SK-N-SH (cell line): ENCODE data around the gene DENND2C. TPM values are rescaled to one million over a fixed set of nuclear protein-coding genes. Genes with fewer than 3 reads are reported as not detected.

Source experiments
- CTCF ChIA-PET: fragments of 300-600, 350-600 bp; formaldehyde crosslinking; extraction: SDS; loops from one replicate; lab custom pipeline; 2021; lab: Yijun Ruan, JAX
- POLR2A ChIA-PET: fragments of 350-600 bp; sonication (Branson Sonifier 250); formaldehyde crosslinking; extraction: SDS; loops from one replicate; lab custom pipeline; 2020; ENCODE audit warnings: antibody characterized with exemption, inconsistent platforms; lab: Yijun Ruan, JAX
- DNase-seq: peaks from one replicate; pipeline ENCODE4 v3.0.0; 2012
- H2AFZ ChIP-seq: fragments of 200-600 bp; sonication (generic); 2 replicates; pipeline ENCODE4 v1.8.1; 2016; ENCODE audit warnings: antibody characterized with exemption, mild to moderate bottlenecking, low read depth
- H3F3A ChIP-seq: fragments of 200-600 bp; sonication (generic); replicated peaks from 2 replicates; pipeline ENCODE3; 2016; ENCODE audit warnings: antibody characterized with exemption, mild to moderate bottlenecking; ENCODE audit not compliant: insufficient read depth
- H3K27ac ChIP-seq, 2 experiments: fragments of 200-500 bp in 1 of 2; fragments of 200-600 bp in 1 of 2; sonication (Bioruptor generic) in 1 of 2; sonication (generic), shearing (Covaris generic) in 1 of 2; 2 replicates each; pipeline versions ENCODE4 v1.5.1 to v1.6.1; 2014 to 2016; ENCODE audit warnings: low read depth in 2 of 2, inconsistent platforms in 1 of 2, low read length in 1 of 2, mild to moderate bottlenecking in 1 of 2, mixed read lengths in 1 of 2
- H3K27me3 ChIP-seq: fragments of 200-600 bp; sonication (generic), shearing (Covaris generic); 2 replicates; pipeline ENCODE4 v1.6.1; 2016; ENCODE audit warnings: mixed run types; ENCODE audit not compliant: insufficient read depth
- H3K36me3 ChIP-seq, 2 experiments: fragments of 200-500 bp in 1 of 2; fragments of 200-600 bp in 1 of 2; sonication (Bioruptor generic) in 1 of 2; sonication (generic) in 1 of 2; replicated peaks in 1 of 2; 2 replicates each; pipeline versions ENCODE3 to v1.5.1; 2014 to 2016; ENCODE audit warnings: low read length in 1 of 2, mild to moderate bottlenecking in 1 of 2; ENCODE audit not compliant: insufficient read depth in 2 of 2, control insufficient read depth in 1 of 2
- H3K4me1 ChIP-seq, 2 experiments: fragments of 200-500 bp in 1 of 2; fragments of 200-600 bp in 1 of 2; sonication (Bioruptor generic) in 1 of 2; sonication (generic), shearing (Covaris generic) in 1 of 2; 2 replicates each; pipeline versions ENCODE4 v1.5.1 to v1.6.1; 2014 to 2016; ENCODE audit warnings: low read depth in 1 of 2, low read length in 1 of 2, mixed run types in 1 of 2; ENCODE audit not compliant: insufficient read depth in 2 of 2, control insufficient read depth in 1 of 2
- H3K4me2 ChIP-seq: fragments of 200-600 bp; sonication (generic), shearing (Covaris generic); 2 replicates; pipeline ENCODE4 v1.6.1; 2017; ENCODE audit warnings: mixed run types
- H3K4me3 ChIP-seq, 2 experiments: fragments of 200-500 bp in 1 of 2; fragments of 200-600 bp in 1 of 2; sonication (Bioruptor generic) in 1 of 2; sonication (generic), shearing (Covaris generic) in 1 of 2; 2 replicates each; pipeline versions ENCODE4 v1.5.1 to v1.8.1; 2014 to 2016; ENCODE audit warnings: low read depth in 2 of 2, inconsistent platforms in 1 of 2, low read length in 1 of 2, mild to moderate bottlenecking in 1 of 2, mixed read lengths in 1 of 2, moderate library complexity in 1 of 2
- H3K79me2 ChIP-seq: fragments of 200-600 bp; sonication (generic); 2 replicates; pipeline ENCODE4 v1.8.1; 2017; ENCODE audit warnings: mild to moderate bottlenecking; ENCODE audit not compliant: insufficient read depth
- H3K9ac ChIP-seq: fragments of 200-600 bp; sonication (generic); 2 replicates; pipeline ENCODE4 v1.6.1; 2017; ENCODE audit warnings: mixed run types
- H3K9me2 ChIP-seq: fragments of 200-600 bp; sonication (generic); 2 replicates; pipeline ENCODE4 v1.6.1; 2017; ENCODE audit warnings: mixed run types
- H3K9me3 ChIP-seq: fragments of 200-600 bp; sonication (generic); 2 replicates; pipeline ENCODE4 v1.6.1; 2017; ENCODE audit warnings: mixed run types, mild to moderate bottlenecking, moderate library complexity
- H4K20me1 ChIP-seq: fragments of 200-600 bp; sonication (generic); 2 replicates; pipeline ENCODE4 v1.6.1; 2017; ENCODE audit warnings: mild to moderate bottlenecking, mixed run types; ENCODE audit not compliant: insufficient read depth
- CTCF ChIP-seq: fragments of 200-600 bp; sonication (generic); IDR thresholded peaks from 2 replicates; pipeline ENCODE4 v1.6.1; 2017; ENCODE audit warnings: antibody characterized with exemption, mild to moderate bottlenecking, moderate library complexity
- EP300 ChIP-seq, 2 experiments: IDR thresholded peaks; 2 replicates each; pipeline versions ENCODE4 v1.4.0 to v1.6.1; 2012; ENCODE audit warnings: borderline replicate concordance in 1 of 2, low read depth in 1 of 2, low read length in 1 of 2
- FOSL2 ChIP-seq: IDR thresholded peaks from 2 replicates; pipeline ENCODE4 v1.4.0; 2012; ENCODE audit warnings: low read depth, mild to moderate bottlenecking, moderate library complexity, borderline replicate concordance
- FOXJ3 ChIP-seq: sonication (generic); formaldehyde crosslinking; IDR thresholded peaks from 2 replicates; pipeline ENCODE4 v1.5.1; 2020; ENCODE audit warnings: mild to moderate bottlenecking, missing genetic modification reagents
- FOXM1 ChIP-seq: IDR thresholded peaks from 2 replicates; pipeline ENCODE4 v1.4.0; 2012; ENCODE audit warnings: low read depth, mild to moderate bottlenecking
- GABPA ChIP-seq: IDR thresholded peaks from 2 replicates; pipeline ENCODE4 v1.4.0; 2012; ENCODE audit warnings: low read depth, mild to moderate bottlenecking
- GATA2 ChIP-seq: sonication (generic); formaldehyde crosslinking; IDR thresholded peaks from 2 replicates; pipeline ENCODE4 v1.5.0; 2020; ENCODE audit warnings: mild to moderate bottlenecking, missing genetic modification reagents
- IRF3 ChIP-seq: fragments of 150-350 bp; IDR thresholded peaks from 2 replicates; pipeline ENCODE4 v1.6.1; 2016; ENCODE audit warnings: mild to moderate bottlenecking, low read depth, low read length
- MAX ChIP-seq: IDR thresholded peaks from 2 replicates; pipeline ENCODE4 v1.4.0; 2012; ENCODE audit warnings: low read depth
- MXI1 ChIP-seq: IDR thresholded peaks from 2 replicates; pipeline ENCODE4 v1.6.1; 2012; ENCODE audit warnings: mild to moderate bottlenecking, low read depth, low read length, improper control_type of control experiment
- NFIC ChIP-seq: IDR thresholded peaks from 2 replicates; pipeline ENCODE4 v1.4.0; 2012; ENCODE audit warnings: borderline replicate concordance
- NRF1 ChIP-seq: IDR thresholded peaks from 2 replicates; pipeline ENCODE4 v1.6.1; 2012; ENCODE audit warnings: low read depth, mild to moderate bottlenecking, low read length
- RAD21 ChIP-seq: IDR thresholded peaks from 2 replicates; pipeline ENCODE4 v1.6.1; 2012; ENCODE audit warnings: mild to moderate bottlenecking, low read length
- RCOR1 ChIP-seq: fragments of 150-350 bp; IDR thresholded peaks from 2 replicates; pipeline ENCODE4 v1.6.1; 2017; ENCODE audit warnings: antibody characterized with exemption, low read length
- SIN3A ChIP-seq: IDR thresholded peaks from 2 replicates; pipeline ENCODE4 v1.6.1; 2012; ENCODE audit warnings: low read depth, mild to moderate bottlenecking, low read length, moderate library complexity, borderline replicate concordance
- SMC3 ChIP-seq: IDR thresholded peaks from 2 replicates; pipeline ENCODE4 v1.6.1; 2012; ENCODE audit warnings: low read depth, low read length, improper control_type of control experiment
- TCF12 ChIP-seq: IDR thresholded peaks from 2 replicates; pipeline ENCODE4 v1.4.0; 2012
- TEAD4 ChIP-seq: IDR thresholded peaks from 2 replicates; pipeline ENCODE4 v1.4.0; 2012; ENCODE audit warnings: mild to moderate bottlenecking, borderline replicate concordance; ENCODE audit not compliant: insufficient read depth
- USF2 ChIP-seq: fragments of 150-350 bp; IDR thresholded peaks from 2 replicates; pipeline ENCODE4 v1.6.1; 2017; ENCODE audit warnings: antibody characterized with exemption, low read length, low read depth, borderline replicate concordance
- YY1 ChIP-seq: IDR thresholded peaks from 2 replicates; pipeline ENCODE4 v1.4.0; 2012; ENCODE audit warnings: low read depth, mild to moderate bottlenecking
- WGBS: methylation state at CpG from one replicate; pipeline ENCODE4 v1.1.6; 2017; ENCODE audit warnings: low lambda C conversion rate; 5-methylcytosine and 5-hydroxymethylcytosine counted together
- polyA plus RNA-seq, 3 experiments: library from polyadenylated mRNA; depleted of rRNA; stranded (reverse); fragments of >200 nt; gene quantifications; 2 replicates each; pipeline ENCODE4 v1.2.3, GENCODE V29; 2012

DENND2C gene
- polyA plus RNA-seq, 1 of the 3 experiments (the other 2 are of a cell fraction), result 0.03 TPM

GRCh38 chr1:114587203-114587991 is 82.5 kb downstream of the DENND2C start:
- Histone ChIP-seq H4K20me1 (no peaks in the 10 kb centered on the region), H3K9me2 (no peaks in the 10 kb centered on the region; the same call in 1 of the 2 replicates), H3K9me3 (no peaks in the 10 kb centered on the region), H3K4me3 (no peak overlapping the region), H3K9ac (no peak overlapping the region), H3K4me2 (no peak overlapping the region), H3K79me2 (no peaks in the 10 kb centered on the region), H3K4me1 (no peaks in the 10 kb centered on the region; a peak in 1 of 4 replicates), H2AFZ (no peak overlapping the region), H3K36me3 (no peaks in the 10 kb centered on the region), H3K27me3 (no peaks in the 10 kb centered on the region), H3K27ac (no peak overlapping the region), H3F3A (no peaks in the 10 kb centered on the region)
- ChIA-PET POLR2A (no interaction called here), CTCF (interaction anchor here (0.9 kb wide), 1 partner anchor 241 kb away, joined by 3 read pairs; no protein-coding TSS in a partner anchor)
- no peak for TF ChIP-seq IRF3
- TF ChIP-seq RAD21, result no peak
- no peak for TF ChIP-seq SIN3A
- no peak for DNase-seq
- 71% methylated on average over 16 of the region's 16 CpGs for WGBS

- TF ChIP-seq SMC3 (no peak), NFIC (no peak), TCF12 (no peak), GABPA (no peak), CTCF (no peak), EP300 (IDR thresholded peaks at IDR 0.05; ENCODE audit: borderline replicate concordance in 1 of 2, low read depth in 1 of 2, low read length in 1 of 2) (no peak), USF2 (no peak), YY1 (no peak), MXI1 (no peak), MAX (no peak), GATA2 (no peak), NRF1 (no peak), RCOR1 (no peak), IRF3 (no peak), FOXM1 (no peak), FOXJ3 (CRISPR knock-in tag) (no peak), TEAD4 (no peak), FOSL2 (no peak)
- ChIA-PET CTCF (interaction anchor here (0.9 kb wide), 1 partner anchor 240 kb away, joined by 3 read pairs; no protein-coding TSS in a partner anchor), POLR2A (no interaction called here)
- Histone ChIP-seq H3F3A (no peaks in the 10 kb centered on the region), H3K27me3 (no peaks in the 10 kb centered on the region), H3K36me3 (no peaks in the 10 kb centered on the region), H3K9ac (no peak overlapping the region), H2AFZ (no peak overlapping the region), H3K9me2 (no peaks in the 10 kb centered on the region), H3K4me1 (peaks cover 4% of the 10 kb centered on the region in 2 experiments; a peak in 1 of 4 replicates), H4K20me1 (no peaks in the 10 kb centered on the region), H3K4me2 (no peak overlapping the region), H3K79me2 (no peaks in the 10 kb centered on the region), H3K9me3 (no peaks in the 10 kb centered on the region), H3K27ac (no peak overlapping the region), H3K4me3 (no peak overlapping the region)
- WGBS, result 92% methylated on average over 5 of the region's 5 CpGs
- no peak for DNase-seq
Observed at GRCh38 chr1:114586513-114587047, 83.3 kb downstream of the DENND2C start.
